ENCODE results near the gene HLF.

GRCh38 chr17:55219459-55219858 is 45.3 kb upstream of the HLF start:
- TF ChIP-seq CTCF (IDR thresholded peaks at IDR 0.05 in 4 of 5, conservative IDR thresholded peaks at IDR 0.05 in 1 of 5) (no peak), POLR2A (IDR thresholded peaks at IDR 0.05) (no peak)

Measured in gastrocnemius medialis (tissue), 4 donors.